Measurements from ENCODE around the gene KCTD8.

KCTD8 gene

DNA sequence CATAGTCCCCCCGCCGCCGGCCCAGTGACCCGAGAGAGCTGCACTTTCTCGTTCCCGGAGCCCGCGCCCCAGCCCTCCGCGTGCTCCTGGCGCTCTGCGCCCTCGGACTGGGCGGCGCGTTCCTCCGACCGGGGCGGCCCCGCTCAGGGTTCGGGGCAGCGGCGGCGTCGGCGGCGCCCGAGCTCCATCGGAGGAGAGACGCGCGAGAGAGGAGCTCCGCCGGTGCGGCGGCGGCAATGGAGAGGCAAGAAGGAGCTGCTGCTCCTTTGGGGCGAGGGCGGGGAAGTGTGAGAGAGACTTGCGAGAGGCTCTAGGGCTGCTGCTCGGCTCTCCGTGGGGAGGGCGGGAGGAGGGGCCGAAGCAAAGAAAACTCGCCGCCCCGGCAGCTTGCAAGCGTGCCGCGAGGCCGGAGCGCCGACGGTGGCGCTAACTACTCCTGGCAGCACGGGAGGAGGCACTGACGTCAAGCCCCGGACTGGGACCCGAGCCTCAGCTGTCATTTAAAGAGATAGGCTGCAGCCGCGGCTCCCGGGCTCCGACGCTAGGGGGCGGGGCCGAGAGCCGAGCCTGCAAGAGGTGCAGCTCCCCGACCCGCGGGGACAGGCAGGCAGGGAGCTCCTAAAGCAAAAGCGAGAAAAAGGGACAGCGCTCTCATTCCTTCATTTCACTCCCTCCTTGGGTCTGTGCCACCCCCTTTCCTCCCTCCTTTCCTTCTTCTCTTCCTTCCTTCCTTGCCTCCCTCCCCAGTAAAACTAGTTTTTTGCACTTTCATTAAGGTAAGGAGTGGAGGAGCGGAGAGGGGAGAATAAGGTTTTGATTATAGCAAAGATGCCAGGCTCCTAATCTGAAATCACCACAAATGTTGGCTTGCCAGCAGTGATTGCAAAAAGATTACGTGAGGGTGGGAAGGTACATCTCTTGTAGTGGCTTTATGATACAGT, at the start of gene KCTD8:
TSS of gene KCTD8 (minus strand) at position 289 of the 941 bp plus-strand sequence.
- peak; percentile 92 to 95 for DNase-seq

DNA sequence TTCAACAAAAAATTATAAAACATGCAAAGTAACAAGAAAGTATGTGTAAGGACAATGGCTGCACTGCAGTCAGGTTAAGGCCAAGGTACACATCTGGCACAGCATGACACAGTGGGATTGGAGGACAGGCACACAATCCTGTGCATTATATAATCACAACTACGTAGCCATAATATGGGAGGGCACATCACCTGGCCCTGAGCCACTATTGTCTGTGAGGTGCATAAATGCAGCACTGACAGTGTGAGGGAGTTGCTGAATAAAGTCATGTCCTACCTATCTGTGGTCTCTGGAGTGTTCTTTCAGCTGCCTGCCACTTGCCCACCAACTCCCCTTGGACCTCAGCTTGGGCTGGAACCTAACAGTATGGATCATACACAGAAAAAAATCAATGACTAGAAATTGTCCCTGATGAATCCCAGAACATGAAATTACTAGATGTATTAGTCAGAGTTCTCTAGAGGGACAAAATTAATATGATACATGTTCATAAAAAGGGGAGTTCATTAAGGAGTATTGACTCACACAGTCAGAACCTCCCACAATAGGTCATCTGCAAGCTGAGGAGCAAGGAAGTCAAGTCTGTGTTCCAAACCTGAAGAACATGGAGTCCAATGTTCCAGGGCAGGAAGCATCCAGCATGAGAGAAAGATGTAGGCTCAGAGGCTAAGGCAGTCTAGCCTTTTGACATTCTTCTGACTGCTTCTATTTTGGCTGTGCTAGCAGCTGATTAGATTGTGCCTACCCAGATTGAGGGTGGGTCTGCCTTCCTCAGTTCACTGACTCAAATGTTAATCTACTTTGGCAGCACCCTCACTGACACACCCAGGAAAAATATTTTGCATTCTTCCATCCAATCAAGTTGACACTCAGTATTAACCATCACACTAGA, 46.4 kb upstream of the KCTD8 start:
- no peak for DNase-seq

DNA sequence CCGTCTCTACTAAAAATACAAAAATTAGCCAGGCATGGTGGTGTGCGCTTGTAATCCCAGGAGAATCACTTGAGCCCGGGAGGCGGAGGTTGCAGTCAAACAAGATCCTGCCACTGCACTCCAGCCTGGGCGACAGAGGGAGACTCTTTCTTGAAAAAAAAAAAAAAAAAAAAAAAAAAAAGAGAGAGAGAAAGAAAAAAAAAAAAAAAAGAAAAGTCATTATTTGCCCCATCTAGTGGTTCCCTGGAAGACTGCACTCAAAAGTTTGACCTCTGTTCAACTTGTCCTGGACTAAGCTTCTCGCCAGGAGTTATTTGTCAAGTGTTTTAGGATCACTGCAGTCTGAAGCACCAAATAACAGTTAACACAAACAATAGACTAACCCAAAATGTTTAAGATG, 45.3 kb upstream of the KCTD8 start:
- no peak for DNase-seq

DNA sequence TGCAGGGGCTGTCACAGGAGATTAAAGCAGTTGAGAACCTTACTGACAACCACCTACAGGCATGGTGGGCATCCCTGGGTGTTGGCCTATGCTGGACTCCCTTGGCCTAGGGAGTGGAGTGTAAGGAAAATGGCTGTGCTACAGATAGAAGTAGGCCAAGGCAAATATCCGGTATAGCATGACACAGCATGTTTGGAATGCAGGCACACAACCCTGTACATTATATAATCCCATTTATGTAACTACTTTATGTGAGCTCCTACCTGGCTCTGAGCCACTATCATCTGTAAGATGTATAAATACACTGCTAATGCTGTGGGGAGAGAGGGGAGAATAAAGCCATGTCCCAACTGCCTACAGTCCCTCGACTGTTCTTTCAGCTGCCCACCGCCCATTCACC, 38.7 kb upstream of the KCTD8 start:
- no peak for DNase-seq

DNA sequence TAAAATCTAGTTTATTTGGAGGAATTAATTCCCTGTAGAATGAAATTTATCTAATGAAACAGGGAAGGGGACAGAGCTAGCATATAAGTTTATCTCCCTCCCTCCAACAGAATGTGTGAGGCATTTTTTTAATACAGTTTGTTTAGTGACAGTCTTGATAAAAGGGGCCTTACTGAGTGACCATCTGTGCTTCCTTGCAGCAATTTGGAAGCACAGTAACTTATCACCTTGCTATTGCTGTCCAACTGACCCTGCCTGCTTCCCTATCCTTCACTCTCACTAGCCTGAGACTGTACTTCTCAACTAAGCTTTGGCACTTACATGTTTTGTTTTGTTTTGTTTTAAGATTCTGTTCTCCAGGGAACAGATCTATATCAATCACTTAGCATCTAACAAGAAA, 31.1 kb upstream of the KCTD8 start:
- no peak for DNase-seq

DNA sequence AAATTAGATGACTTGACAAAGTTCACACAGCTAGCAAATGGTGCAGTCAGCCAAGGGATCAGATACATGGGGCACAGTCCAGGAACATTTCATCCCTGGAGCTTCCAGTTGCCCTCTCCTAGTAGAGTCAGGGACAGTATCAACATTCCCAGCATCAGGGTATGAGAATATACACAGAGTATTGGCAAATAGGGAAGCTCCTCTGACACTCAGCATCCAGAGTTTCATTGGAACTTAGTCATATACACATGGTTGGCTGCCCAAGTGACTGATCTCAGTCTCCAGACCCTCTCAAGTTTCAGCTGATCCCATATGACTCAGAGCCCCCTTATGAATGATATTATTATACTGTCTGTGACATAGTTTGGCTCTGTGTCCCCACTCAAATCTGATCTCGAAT, 13.7 kb upstream of the KCTD8 start:
- no peak for DNase-seq

DNA sequence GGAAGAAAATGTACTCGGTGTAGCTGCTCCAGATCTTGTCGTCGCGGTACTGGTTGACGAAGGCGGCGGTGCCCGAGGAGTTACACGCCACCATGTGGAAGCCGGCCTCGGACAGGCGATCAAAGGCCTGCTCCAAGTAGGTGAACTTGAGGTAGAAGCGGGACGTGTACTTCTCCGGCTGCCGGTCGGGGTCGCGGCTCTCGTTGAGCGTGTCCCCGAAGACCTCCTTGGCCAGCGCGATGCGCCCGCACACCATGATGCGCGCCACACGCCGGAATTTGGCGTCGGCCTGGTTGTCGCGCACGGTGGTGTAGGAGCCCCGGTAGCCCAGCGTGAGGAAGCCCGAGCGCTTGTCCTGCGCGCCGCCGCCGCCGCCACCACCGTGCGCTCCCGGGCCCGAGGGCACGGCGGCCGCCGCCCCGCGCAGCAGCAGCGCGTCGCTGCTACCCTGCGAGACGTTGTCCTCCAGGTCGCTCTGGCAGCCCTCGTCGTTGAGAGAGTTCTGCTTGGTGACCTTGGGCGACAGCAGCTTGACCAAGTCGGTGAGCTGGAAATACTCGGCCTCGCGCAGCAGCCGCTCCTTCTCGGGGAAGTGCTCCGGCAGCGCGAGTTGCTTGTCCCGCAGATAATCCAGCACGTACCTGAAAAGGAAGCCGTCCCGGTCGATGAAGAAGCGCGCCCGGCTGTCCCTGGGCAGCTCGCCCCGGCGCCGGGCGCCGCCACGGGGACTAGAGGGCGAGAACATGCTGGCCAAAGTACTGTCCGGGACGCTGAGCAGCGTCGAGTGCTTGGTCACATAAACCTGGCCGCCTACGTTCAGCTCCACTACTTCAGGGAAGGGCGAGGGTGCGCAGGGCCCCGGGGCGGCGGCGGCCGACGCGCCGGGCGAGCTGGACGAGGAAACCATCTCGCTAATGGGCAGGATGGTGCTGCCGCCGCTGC, 775 bp downstream of the KCTD8 start:
- peak; percentile 45 to 62 for DNase-seq

DNA sequence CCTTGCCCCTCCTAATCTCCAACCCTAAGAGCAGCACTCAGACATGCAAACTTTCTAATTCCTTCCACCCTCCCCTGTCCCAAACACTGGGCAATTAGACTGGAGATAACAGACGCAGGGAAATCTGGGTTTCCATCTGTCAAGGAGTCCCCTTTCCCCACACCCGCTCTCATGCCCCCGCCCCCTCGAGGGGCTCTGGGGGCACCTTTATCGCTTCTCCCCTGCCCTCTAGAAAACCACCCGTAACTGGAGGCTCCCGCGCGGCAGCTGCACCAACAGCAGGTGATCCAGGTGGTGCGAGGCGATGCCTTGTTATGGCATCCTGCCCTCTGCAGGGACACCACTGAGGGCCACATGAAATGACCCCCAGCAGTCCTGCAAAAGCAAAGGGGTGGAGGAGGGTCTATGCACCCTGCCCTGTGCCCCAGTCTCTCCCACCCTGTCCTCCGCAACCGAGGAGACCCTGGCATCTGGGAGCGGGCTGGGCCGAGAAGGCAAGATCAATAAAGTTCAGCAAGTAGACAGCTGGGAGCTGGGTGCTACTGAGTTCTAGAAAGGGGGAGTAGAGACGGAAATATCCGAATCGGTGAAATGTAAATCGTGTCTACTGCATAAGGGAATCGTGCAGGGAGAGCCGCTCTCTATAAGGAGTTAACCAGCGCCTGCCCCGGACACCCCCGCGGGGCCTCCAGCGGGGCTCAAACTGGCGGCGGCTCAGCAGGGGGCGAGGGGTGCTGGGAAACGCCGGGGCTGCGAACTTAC, 1.6 kb downstream of the KCTD8 start:
- no peak for DNase-seq

DNA sequence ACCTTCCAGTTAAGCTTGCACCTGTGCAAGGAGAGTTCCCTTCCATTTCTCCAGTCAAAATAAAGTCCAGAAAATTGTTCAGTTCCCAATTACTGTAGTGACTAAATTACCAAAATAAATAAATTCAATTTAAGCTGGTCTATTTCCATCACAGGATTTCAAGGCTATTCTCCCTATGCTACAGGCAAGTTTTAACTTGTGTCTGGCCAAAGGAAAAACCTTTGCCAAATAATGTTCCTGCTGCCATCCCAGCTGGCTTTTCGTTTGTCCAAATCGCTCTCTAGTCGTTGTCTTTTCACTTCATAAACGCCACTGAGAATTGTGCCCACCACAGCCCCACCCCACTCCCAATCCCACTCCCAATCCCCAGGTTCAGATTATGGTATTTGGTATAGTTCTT, 2.4 kb downstream of the KCTD8 start:
- DNase-seq = no peak

DNA sequence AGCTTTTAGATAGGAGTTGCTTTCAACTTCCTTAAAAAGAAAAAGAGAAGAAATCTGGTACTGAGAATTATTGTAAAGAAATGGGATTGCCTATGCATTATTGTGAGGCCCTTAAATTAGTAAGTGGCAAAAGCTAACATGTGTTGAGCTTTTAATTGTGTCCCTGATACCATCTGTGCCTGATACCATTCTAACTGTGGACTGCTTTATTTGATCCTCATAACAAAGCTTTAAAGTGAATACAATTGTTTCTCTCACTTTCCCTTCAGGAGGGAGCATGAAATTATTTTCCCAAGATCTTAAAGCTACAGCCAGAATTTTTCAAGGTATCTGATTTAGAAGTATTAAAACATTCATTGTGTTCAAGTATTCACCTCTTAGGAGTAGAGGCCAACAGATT, 9.9 kb downstream of the KCTD8 start:
- no peak for DNase-seq

DNA sequence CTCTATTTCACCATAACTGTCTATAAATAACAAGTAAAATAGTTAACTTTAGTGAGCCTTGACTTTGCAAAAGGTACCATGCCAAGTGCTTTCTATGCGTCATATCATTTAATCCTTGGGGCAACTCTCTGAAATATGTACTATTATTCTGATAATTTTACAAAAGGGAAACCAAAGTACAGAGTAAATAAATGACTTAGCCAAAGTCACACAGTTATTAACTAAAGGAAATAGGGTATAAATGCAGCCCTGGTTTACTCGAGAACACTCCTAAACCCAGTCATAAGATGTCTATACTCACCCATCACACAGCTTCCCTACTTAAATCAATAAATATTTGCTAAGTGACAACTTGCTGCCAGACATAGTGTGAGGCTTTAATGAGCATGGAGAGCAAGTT, 14.4 kb downstream of the KCTD8 start:
- DNase-seq = no peak

DNA sequence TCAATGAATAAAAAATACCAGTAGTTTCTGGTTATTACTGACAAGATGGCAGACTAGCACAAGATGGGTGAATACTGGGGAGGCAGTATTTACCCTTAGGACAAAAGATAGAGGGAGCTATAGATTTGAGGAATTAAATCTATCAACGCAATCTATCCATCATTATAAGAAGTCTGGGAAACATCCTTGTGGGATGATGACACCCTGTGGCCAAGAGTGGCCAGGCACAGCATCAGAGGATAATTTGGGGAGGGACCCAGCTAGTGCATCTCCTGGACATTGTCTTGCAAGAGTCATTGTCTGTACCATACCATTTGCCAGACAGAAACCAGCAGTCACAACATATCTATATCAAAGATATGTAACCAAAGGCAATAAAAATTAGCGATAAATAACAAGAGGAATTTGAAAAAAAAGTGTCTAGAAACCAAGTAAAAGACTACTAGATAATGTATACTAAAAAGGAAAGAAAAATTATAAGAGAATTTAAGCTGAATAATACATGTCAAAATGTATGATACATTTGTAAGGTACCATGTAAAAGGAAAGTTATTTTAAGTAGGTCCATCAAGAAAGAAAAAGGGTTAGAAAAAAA, 22.9 kb downstream of the KCTD8 start:
- peak; percentile 28 for DNase-seq

DNA sequence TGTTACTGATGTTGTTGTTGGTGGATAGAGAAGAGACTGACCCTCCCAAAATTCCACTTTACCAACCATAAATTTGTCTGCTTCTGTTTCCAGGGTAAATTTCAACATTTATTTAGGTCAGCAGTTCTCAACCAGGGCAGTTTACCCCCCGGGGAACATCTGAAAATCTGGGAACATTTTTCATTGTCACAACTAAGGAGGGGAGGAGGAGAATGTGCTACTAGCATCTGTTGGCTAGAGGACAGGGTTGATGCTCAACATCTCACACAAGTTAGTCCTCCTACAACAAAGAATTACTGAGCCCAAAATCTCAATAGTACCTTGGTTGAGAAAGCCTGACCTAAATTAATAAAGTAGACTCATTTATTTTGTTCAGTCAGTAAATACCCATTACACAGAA, 25.7 kb downstream of the KCTD8 start:
- no peak for DNase-seq

DNA sequence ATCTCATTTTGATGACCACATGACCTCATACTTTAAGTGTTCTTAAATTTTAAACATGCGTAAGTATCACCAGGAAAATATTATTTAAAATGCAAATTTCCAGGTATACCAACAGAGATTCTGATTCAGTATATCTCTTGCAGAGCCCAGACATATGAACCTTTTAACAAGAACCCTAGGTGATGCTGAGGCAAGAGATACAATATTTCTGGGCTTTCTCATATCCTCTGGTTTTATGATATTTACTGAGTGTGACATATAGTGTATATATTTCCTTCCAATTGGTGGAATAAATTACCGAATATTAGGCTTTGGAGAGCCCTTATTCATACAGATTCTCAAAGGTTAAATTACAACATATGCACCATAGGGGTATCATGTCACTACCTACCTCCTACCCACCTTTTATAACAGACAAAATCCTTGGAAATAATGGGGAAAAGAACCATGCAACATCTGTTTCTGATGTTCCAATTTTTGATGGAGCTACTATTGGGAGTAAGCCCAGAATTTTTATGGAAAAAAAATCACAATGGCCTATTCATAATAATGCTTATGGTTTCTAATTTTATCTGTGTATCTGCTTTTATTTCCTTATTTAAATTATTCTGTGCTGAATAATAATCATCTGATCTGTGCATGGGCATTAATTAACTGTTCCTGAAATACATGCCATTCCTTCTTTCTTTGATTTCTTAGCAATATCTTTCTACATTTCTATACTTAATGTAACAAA, 27.1 kb downstream of the KCTD8 start:
- no peak for DNase-seq

DNA sequence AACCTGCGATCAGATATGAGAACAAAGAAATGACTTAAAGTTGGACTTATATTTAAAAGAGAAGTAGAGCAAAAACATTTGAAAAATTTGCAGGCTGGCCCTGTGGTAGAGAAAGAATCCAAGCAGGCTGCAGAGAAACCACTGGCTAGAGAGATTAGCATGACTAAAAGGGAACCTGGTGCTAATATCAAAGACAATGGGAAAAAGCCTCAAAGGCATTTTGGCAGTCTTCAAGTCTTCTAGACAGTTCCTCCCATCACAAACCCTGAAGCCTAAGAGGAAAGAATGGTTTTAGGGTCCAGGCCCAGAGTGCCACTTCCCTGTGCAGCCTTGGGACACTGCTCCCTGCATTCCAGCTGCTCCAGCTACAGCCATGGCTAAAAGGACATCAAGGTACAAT, 33.4 kb downstream of the KCTD8 start:
- DNase-seq = no peak

DNA sequence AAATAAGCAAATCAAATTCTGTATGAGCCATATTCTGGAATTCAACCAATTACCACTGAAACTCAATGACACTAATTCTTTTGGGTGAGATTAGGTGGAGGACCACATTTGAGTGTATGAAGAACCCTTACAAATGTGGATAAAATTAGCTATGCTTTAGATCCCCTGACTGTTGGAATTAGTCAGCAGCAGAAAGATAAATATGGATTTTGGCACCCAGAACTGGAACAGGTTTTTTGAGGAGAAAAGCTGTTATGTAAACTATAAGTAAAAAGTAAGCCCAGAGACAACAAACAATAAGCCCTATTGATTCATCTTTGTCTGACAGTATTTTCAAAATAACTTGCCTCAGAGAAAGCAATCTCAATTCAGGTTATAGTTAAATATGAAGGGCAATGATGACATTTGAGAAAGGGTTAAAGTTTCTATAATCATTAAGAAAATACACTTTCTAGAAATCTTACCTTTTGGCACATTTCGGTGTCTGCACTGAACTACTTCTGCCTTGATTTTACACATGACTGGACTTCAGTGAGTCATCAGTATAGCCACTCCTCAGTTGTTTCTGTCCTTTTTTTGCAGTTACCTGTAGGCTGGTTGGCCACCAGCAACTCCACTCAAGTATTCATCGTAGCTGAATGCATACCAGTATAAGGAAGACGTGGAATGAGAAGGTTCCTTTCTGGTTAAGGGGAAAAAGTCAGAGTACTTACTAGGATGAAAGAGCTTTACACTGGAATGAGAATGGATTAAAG, 80.0 kb downstream of the KCTD8 start:
- DNase-seq = no peak

DNA sequence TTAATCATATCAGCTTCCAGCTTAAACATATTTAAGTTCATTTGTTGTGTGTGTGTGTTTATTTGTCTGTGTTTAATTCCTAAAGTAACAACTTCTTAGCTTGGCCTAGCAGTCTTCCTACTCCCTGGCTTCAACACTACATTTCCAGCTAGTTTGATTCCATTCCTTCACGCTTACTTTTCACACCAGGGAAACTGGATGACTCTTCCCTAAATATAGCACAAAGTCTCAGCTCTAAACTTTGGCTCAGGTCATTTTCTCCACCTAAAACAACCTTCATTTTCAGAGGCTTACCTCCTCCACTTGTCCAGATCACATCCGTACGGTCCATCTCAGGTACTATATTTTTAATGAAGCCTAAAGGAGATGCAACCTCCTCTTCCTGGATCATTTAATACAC, 94.4 kb downstream of the KCTD8 start:
- no peak for DNase-seq

DNA sequence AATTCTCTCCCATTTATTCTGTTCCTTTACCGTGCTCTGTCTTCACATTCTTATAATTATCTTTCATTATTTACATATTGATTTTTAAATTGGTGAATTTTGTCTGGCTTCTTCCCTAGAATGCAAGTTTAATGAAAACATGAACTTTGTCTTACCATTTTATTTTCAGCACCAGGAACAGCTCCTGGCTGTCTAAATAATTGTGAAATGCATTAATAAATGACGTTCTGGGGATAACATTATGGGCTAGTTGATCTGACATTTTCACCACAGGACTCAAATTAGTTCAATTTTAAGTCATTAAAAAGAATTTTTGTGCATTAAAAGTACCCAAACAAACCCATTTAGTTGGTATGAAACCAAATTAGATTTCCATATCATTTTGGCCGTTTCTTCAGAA, 97.5 kb downstream of the KCTD8 start:
- no peak for DNase-seq

DNA sequence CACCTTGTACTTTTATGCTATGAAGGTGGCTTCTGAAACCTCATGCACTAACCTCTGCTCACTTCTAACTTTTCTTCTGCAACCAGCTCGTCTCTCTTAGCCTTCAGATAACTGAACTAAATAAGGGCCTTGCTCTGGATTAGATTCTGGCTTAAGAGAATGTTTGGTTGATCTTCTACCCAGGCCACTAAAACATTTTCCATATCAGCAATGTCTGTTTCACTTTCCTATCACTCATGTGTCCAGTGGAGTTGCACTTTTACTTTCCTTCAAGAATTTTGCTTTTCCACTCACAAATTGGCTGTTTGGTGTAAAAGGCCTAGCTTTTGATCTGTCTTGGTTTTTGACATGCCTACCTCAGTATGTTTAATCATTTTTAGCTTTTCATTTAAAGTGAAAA, 105.8 kb downstream of the KCTD8 start:
- DNase-seq = no peak

DNA sequence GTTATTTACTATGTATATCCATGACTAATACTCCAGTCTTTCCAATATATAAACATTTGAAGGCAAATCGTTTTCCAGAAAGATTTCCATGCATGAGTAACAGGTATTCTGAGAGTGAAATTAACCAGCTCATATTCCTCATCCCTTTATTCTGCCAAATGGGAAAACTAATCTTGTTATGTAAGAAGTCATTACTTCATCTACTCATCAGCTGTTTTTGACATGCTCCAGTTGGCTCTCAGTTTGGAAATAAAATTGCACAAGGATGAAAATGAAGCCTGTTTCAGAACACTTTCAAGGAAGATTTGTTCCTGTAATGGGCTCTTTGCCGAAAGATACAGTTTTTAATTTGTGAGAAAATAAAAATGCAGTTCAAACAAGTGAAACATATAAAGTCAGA, 121.9 kb downstream of the KCTD8 start:
- DNase-seq = no peak

All from hippocampal formation (tissue), 2 donors.